Glomerular endothelial cell (primary cell): Measurements from ENCODE around the gene FOXP3. TPM values are rescaled to one million over a fixed set of nuclear protein-coding genes. Genes with fewer than 3 reads are reported as not detected.

Experiments used
- DNase-seq: peaks from one replicate; pipeline ENCODE4 v3.0.0-alpha.2; 2011; ENCODE audit warnings: low read depth, low spot score; ENCODE audit errors: extremely low read depth
- total RNA-seq: library from RNA; depleted of rRNA; stranded (reverse); fragments of >200 nt; gene quantifications from 2 replicates; pipeline ENCODE4 v1.2.3, GENCODE V29; 2015

FOXP3 gene
- total RNA-seq, 1 donor from 2014 or later = not detected

DNA sequence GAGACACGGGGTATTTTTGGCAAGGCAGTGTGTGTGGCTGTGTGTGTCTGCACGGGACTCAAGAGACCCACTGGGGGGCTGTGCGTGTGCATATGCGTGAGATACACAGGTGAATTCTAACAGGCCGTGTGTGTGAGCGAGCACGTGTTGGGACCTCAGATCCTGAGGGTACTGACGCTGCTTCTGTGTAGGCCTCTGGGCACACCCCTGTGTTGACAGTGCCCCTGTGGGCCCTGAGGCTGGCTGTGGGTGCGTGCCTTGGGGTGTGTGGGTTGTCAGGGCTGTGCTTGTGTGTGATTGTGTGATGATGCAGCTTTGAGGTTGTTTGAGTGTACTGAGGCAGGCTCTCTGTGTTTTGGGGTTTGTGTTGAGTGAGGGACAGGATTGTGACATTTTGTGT, 13.9 kb downstream of the FOXP3 start:
- no peak for DNase-seq

DNA sequence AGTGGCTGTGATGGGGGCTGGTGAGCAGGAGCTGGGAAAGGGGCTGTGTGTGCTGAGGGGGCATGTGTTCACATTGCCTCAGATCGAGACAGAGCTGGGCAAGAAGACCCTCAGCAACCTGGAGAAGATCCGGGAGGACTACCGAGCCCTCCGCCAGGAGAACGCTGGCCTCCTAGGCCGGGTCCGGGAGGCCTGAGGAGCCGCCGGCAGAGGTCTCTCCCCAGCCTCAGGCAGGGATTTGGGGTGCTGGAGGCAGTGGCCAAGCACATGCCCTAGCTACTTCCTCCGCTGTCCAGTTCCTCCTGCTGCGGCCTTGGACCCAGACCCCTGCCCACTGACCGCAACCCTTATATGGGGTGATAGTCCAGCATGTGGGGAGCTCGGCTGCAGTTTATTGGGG, 14.4 kb downstream of the FOXP3 start:
- DNase-seq = no peak

DNA sequence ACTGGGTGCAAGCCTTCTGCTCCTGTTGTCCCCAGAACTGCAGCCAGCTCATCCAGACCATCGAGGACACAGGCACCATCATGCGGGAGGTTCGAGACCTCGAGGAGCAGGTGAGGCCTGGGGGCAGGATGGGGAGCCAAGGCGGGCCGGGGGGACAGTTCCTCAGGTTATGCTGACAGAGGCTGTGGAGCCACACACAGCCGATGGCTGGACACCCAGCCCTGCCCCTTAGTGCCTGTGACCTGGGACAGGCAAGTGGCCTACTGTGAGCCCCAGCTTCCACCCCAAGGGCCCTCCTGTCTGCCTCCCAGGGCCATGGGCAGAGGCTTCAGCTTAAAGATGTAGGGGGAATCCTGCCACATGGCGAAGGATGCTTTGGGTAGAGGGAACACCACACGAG, 14.9 kb downstream of the FOXP3 start:
- no peak for DNase-seq

DNA sequence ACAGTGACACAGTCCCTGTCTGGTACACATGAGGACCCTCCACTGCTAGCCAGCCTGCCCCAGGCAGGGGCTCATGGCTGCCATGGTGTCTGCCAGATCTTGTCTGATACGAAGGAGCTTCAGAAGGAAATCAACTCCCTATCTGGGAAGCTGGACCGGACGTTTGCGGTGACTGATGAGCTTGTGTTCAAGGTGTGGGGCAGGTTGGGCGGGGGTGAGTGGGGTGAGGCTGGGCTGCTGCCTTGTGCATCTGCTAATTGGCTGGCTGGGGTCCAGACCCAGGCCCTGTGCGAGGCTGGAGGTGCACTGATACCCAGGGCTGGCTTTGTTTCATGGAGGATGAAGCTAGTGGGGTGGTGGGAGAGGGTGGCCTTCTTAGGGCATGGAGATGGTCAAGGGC, 15.4 kb downstream of the FOXP3 start:
- no peak for DNase-seq

DNA sequence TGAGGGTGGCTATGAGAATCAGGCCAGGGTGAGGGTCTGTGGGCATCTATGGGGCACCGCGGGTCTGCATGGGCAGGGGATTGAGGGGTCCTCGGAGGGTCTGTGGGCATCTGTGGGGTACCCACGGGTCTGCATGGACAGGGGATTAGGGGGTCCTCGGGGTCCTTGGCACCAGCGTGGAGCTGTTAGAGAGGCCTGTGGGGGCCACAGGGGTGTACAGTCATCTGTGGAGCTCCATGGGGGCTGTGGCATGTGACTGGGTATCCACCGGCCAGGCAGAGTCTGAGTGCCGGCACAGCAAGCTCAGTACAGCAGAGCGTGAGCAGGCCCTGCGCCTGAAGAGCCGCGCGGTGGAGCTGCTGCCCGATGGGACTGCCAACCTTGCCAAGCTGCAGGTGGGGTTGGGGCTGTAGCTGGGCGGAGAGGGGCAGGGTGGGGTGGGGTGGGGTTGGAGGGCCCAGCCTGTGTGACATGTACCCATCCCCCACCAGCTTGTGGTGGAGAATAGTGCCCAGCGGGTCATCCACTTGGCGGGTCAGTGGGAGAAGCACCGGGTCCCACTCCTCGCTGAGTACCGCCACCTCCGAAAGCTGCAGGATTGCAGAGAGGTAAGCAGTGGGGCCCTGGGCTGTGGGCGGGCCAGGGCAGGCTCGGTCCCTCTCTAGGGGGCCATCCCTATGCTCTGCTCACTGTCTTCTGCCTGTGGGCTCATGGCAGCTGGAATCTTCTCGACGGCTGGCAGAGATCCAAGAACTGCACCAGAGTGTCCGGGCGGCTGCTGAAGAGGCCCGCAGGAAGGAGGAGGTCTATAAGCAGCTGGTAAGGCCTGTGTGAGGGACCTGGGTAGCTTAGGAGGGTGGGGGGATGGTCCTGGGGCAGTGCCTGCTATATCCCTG, 16.3 kb downstream of the FOXP3 start:
- DNase-seq = no peak

DNA sequence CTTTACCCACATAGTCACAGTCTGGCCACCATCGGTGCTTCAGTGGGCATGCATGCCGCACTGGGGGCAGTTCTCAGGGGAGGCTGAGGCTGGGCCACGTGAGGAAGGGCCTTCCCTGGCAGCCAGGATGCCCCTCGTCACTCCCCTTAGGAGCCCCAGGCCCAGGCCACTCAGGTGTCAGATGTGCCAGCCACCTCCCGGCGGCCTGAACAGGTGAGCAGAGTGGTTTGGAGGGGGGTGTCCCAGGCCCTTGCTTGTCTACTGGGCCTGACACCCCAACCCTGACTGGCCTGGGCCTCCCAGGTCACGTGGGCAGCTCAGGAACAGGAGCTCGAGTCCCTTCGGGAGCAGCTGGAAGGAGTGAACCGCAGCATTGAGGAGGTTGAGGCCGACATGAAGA, 17.2 kb downstream of the FOXP3 start:
- no peak for DNase-seq

DNA sequence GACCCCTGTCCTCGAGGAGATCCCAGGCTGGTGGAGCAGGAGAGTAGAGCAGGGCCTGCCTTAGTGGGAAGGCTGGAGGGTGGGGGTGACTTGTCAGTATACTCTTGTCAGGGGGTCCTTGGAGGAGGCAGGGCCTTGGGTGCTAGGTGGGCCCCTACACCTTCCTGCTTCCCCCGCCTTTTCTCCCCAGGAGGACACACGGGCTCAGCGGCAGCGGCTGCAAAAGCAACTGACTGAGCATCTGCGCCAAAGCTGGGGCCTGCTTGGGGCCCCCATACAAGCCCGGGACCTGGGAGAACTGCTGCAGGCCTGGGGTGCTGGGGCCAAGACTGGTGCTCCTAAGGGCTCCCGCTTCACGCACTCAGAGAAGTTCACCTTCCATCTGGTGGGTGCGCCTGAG, 18.0 kb downstream of the FOXP3 start:
- no peak for DNase-seq

DNA sequence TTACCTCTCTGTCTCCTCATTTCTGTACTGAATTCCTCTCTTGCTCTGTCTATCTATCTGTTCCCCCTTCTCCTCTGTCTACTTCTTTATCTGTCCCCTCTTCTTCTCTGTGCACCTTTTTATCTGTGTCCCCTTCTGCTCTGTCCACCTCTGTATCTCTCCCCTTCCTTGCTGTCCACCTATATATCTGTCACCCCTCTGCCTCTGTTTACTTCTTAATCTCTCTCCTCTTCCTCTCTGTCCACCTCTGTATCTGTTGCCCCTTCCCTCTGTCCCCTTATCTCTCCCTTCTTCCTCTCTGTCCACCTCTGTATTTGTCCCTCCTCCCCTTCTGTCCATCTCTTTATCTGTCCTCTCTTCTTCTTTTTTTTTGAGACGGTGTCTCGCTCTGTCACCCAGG, 20.3 kb downstream of the FOXP3 start:
- DNase-seq = no peak

DNA sequence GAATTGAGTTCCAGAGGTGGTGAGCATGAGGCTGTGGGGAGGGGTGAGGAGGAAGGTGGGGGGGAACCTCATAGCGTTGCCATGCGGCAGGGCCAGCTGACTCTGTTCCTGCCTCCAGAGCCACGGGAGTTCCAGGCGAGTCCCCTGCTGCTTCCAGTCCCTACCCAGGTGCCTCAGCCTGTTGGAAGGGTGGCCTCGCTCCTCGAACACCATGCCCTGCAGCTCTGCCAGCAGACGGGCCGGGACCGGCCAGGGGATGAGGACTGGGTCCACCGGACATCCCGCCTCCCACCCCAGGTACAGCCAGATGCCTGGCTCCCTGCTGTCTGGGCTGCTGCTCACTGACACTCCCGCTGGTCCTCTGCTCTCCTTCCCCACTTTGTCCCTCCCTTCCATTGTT, 21.3 kb downstream of the FOXP3 start:
- no peak for DNase-seq

DNA sequence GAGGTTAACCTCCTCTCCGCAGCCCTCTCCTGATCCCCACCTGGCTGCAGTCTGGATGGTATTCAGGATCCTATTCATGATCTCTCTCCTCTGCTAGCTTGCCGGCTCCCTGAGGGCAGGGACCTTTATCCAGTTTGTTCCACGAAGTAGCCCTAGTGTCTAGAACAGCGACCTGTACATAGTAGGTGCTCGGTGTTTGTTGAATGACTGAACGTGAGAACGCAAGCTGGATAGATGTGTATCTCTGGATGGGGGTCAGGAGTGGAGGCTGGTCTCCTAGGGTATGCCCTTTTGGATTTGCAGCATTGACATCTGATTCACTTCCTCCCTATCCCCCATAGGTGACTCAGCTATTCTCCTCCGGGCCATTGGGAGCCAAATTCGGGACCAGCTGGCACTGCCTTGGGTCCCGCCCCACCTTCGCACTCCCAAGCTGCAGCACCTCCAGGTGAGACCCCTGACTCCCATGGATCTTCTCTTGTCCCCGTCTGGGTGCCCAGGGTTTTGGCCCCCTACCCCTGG, 21.9 kb downstream of the FOXP3 start:
- no peak for DNase-seq

DNA sequence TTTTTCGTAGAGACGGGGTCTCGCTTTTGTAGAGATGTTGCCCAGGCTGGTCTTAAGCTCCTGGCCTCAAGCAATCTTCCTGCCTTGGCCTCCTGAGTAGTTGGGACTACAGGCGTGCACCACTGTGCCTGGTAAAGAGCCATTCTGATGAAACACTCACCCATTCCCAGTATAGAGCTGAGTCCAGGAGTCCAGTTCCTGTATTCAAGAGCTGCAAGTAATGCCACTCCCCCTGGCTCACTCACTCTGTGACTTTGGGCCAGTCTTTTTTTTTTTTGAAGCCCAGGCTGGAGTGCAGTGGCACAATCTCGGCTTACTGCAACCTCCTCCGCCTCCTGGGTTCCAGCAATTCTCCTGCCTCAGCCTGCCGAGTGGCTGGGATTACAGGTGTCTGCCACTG, 25.8 kb downstream of the FOXP3 start:
- no peak for DNase-seq

DNA sequence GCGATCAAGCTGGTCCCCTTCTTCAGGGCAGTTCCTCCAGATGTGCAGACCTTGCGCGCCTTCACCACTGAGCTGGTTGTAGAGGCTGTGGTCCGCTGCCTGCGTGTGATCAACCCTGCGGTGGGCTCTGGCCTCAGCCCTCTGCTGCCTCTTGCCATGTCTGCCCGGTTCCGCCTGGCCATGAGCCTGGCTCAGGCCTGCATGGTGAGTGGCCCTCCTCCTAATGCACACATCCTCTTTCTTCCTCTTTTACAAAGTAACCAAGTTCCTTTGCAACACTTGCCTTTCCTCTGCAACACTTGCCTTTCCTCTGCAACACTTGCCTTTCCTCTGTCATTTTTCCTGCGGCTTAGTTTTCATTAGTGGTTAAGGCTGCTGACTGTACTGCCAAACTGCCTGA, 27.4 kb downstream of the FOXP3 start:
- no peak for DNase-seq

DNA sequence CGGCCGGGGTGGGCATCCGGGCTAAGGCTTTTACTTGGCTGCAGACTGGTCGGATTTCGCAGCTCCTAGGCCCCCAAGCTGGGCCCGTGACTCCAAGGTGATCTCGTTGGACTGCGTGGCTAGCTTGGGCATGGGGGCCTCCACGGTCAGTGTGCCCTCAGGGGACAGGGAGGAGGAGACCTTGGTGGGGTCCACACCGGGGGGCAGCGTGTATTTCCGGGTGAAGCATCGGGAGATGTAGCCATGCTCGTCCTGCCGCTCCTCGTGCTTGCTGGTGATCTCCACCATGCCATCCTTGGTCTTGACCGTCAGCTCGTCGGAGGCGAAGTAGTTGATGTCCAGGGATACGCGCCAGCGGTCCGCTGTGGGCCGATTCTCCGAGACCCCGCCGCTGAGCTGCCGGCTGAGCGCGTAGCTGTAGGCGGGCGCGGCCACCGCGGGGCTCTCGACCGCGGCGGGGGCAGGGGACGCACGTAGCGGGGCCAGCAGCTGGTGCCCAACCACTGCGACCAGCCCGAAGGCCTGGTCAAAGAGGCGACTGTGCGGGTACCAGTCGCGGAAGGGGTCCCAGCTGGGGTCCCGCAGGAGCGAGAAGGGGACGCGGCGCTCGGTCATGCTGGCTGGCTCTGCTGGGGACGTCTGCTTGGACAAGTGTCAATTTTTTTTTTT, 30.5 kb downstream of the FOXP3 start:
- DNase-seq = no peak

DNA sequence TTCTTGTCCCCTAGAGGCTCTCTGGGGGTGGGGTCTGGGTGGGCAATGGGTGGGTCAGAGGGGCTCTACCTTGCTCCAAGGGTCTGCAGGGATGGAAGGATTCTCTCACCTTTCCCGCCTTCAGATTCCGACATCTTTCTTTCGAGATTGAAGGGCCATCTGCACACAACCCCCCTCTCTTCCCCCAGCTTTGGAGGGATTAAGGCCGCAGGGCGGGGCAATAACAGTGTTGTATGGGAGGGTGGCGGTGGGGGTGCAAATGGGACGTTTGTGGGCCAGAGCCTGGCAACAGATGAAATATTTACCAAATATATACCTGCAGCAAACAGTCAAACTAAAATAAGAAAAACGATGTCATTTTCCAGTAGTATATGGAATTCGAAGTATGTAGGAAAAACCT, 31.3 kb downstream of the FOXP3 start, which contains the start of gene CACNA1F:
CACNA1F (minus strand) TSS at position 165 of the 400 bp plus-strand sequence; CDS start at position 134, 31 bp downstream.
- DNase-seq = no peak

DNA sequence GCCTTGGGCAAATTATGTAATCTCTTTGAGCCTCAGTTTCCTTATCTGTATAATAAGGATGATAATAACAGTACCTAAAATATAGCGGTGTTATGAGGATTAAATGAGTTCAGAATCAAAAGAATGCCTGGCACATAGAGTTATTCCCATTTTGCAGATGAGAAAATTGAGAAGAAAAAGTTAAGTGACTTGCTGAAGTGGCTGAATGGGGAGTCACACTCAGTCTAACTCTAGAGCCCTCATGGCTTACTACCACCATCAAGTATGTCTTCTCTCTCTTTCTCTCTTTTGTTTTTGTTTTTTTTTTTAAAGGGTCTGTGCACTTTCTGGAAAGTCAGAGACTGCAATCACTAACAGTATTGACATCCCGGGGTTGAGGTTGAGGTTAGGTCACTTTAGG, 32.0 kb downstream of the FOXP3 start:
- DNase-seq = no peak

DNA sequence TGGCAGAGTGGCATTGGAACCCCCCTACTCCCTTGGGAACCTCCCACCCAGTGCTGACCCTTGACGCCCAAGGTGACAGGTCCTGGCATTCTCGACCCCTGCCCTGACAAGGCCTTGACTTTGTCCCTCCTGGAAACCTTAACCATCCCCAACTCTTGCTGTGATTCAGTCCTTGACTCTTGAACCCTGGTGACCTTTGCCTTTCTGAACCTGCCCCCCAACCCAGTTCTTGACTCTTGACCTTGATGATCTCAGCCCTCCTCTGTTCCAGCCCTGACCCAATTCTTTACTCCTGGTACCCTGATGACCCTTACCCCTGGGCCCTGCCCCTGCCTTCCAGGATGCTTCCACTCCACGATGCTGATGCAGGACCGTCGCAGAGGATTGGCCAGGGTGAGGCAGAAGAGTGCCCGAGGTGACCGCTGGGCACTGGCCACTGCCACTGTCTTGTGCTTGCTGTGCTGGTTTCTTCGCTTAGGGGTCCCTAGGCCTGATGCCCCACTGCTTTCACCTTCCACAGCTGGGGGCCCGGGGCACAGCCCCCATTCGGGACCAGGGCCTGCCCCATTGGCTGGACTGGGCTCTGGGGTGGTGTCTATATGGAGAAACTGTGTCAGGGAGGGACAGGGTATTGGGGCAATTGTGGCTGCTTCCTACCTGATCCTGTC, 33.0 kb downstream of the FOXP3 start:
- DNase-seq = no peak

DNA sequence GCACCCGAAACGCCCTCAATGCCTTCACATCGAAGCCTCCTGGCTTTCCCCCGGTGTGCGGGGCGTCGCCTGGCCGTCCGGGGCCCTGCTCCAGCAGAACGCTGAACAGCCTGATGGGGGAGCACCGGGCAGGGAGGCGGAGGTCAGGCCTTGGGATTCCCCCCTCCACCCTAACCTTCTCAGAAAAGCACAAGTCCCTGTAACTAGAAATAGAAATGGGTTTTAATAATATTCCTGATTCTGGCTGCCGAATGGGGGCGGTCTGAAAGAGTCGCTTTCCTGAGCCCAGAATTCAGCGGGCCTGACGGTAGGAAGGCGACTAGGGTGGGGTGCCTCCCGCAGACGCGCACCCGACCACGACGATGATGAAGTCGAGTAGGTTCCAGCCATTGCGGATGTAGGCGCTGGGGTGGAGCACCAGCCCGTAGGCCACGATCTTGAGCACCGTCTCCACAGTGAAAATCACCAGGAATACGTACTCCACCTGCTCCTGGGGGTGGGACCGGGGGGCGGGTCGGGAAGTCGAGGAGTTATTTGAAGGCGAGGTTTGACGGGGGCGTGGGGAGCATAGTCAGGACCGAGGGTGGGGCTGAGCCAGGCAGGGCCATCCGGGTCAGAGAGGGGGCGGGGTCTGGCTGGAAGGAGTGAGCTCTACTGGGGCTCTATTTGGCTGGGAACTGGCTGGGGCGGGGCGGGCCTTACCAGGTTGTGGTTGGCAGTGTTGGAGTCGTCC, 33.8 kb downstream of the FOXP3 start:
- no peak for DNase-seq

DNA sequence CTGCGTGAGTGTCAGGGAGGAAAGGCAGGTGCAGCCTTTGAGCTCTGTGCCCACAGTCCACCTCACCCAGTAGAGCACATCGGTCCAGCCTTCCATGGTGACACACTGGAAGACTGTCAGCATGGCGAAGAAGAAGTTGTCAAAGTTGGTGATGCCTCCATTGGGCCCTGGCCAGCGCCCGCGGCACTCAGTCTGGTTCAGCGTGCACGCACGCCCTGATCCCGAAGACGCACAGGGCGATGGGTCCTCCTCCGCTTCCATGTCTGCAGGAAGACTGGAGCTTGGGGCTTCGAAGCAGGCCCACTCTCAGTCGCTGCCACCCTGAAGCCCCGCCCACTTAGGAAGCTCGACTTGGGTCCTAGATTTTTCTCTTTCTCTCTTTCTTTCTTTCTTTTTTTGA, 36.3 kb downstream of the FOXP3 start:
- DNase-seq = no peak

DNA sequence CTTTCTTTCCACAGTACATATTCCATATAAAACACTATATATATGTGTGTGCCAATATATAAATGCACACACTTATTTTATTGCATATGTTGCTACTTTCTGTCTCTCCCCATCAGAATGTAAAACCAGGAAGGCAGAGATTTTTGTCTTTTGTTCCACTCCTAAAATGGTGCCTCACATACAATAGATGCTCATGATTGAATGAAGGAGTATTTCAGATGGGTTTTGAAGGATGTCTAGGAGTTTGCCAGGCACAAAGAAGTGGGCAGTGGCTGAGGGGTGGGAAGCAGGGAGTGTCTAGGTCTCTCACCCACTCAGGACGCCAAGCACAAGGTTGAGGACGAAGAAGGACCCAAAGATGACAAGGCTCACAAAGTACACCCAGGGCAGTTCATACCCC, 36.8 kb downstream of the FOXP3 start:
- no peak for DNase-seq

DNA sequence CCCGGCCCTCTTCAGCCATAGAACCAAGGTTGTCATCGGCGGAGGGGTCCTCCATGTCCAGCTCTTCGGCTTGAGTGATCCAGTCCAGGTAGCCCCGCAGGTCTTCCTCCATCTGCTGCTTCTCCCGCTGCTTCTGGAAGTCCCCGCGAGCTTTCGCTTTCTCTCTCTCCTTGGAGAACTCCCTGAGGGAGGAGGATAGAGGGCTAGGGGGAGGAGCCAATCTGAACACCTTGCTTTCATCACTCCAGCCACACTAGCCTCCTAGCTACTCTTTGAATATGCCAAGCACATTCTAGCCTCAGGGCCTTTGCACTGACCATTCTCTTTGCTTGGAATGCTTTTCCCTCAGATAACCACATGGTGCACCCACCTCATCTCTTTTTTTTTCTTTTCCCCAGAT, 37.6 kb downstream of the FOXP3 start:
- no peak for DNase-seq

DNA sequence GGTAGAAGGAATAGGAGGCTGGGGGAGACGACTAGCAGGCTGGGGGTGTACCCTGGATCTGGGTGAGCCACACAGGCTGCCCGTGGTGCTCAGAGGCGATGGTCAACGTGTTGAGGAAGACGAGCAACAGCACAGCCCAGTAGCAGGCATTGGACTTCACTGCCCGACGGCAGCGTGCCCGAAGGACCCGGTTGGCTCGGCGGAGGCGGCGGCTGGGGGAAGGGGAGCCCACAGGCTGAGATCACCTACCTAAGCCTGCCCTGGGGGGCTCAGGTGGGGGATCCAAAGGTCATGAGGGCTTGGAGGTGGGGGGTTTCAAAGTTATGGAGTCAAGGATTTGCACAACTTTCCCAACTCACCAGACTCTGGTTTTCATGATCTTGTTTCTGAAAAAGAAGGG, 38.7 kb downstream of the FOXP3 start:
- DNase-seq = no peak
